HG03045 (cell line): ENCODE results near the gene SEMA4B.
"Not testable (repeated sequence)": the region's sequence is repeated elsewhere in the genome, so short reads cannot be mapped to it uniquely, and the experiment has no call there.

Experiments
- ATAC-seq: cut with Tn5 transposase; IDR thresholded peaks from one replicate; pipeline ENCODE4 v1.9.1; 2021; ENCODE audit warnings: mild to moderate bottlenecking, moderate library complexity; ENCODE audit not compliant: unreplicated experiment

The SEMA4B gene

GRCh38 chr15:90201130-90201943, at the start of gene SEMA4B:
TSS of gene SEMA4B (plus strand) at chr15:90201330. CDS start at chr15:90201579, 249 bp downstream.
- peak; percentile 79 for ATAC-seq

GRCh38 chr15:90151989-90152645, 49.0 kb upstream of the SEMA4B start:
- ATAC-seq = no peak

GRCh38 chr15:90153658-90154057, 47.5 kb upstream of the SEMA4B start:
- no peak for ATAC-seq

GRCh38 chr15:90154246-90154645, 46.9 kb upstream of the SEMA4B start:
- ATAC-seq = no peak

GRCh38 chr15:90154861-90155626, 46.1 kb upstream of the SEMA4B start:
- ATAC-seq = no peak

- ATAC-seq = no peak
Measured at GRCh38 chr15:90159213-90159612, 41.9 kb upstream of the SEMA4B start.

GRCh38 chr15:90160781-90161727, 40.1 kb upstream of the SEMA4B start:
- ATAC-seq = no peak

- peak; percentile 43 for ATAC-seq
Measured at GRCh38 chr15:90161950-90162361, 39.2 kb upstream of the SEMA4B start.

- ATAC-seq = no peak
Measured at GRCh38 chr15:90162956-90163355, 38.2 kb upstream of the SEMA4B start.

- ATAC-seq = not testable (repeated sequence)
Measured at GRCh38 chr15:90164239-90164638, 36.9 kb upstream of the SEMA4B start.

GRCh38 chr15:90165157-90165556, 36.0 kb upstream of the SEMA4B start:
- ATAC-seq = no peak

GRCh38 chr15:90165659-90166489, 35.3 kb upstream of the SEMA4B start:
- no peak for ATAC-seq

GRCh38 chr15:90167121-90167520, 34.0 kb upstream of the SEMA4B start:
- ATAC-seq = no peak

GRCh38 chr15:90171623-90172022, 29.5 kb upstream of the SEMA4B start:
- ATAC-seq = no peak

GRCh38 chr15:90173372-90173771, 27.8 kb upstream of the SEMA4B start:
- ATAC-seq = no peak

GRCh38 chr15:90174140-90174875, 26.8 kb upstream of the SEMA4B start:
- ATAC-seq = no peak

- ATAC-seq = no peak
Measured at GRCh38 chr15:90177012-90177411, 24.1 kb upstream of the SEMA4B start.

GRCh38 chr15:90178468-90179435, 22.4 kb upstream of the SEMA4B start:
- no peak for ATAC-seq
